Middle frontal gyrus (tissue), 1 donor: ENCODE measurements around the gene BAK1.
"Not testable (repeated sequence)": the region's sequence is repeated elsewhere in the genome, so short reads cannot be mapped to it uniquely, and the experiment has no call there.

Experiments
- DNase-seq: peaks from one replicate; pipeline ENCODE4 v3.0.0-alpha.2; 2015; ENCODE audit warnings: low spot score; ENCODE audit errors: extremely low spot score

The BAK1 gene

DNA sequence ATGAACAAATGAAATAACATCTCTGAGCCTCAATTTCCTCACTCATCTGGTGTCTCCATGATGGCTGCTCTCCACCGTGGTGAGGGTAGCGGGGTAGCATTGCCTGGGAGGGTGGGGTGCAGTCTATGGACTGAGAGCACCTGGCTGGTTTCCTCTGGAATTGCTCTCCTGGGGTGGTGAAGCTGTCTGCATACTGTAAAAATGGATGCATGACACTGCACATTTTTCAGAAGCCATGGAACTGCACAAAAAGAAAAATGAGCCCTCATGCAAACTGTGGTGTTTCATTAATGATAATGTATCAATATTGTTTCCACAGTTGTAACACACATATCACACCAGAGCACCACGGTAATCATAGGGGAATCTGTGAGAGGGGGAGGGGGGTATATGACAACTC lies 28.9 kb upstream of the BAK1 start:
- DNase-seq, result no peak

DNA sequence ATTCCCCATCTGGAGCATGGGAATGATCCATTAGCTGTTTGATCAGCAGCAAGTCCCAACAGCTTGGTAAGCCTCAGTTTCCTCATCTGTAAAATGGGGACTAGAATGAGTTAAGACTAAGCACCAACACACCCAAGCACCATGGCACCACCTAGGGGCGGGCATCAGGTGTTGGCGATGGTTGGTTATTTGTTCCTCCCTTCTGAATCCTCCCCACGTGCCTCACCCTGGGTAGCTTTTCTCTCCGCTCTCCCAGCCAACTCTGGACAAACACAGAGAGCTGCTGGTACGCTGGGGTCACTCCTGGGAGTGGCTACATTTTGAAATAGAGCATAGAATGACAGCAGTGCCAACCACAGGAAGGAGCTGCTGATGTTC lies 27.7 kb upstream of the BAK1 start:
- no peak for DNase-seq

DNA sequence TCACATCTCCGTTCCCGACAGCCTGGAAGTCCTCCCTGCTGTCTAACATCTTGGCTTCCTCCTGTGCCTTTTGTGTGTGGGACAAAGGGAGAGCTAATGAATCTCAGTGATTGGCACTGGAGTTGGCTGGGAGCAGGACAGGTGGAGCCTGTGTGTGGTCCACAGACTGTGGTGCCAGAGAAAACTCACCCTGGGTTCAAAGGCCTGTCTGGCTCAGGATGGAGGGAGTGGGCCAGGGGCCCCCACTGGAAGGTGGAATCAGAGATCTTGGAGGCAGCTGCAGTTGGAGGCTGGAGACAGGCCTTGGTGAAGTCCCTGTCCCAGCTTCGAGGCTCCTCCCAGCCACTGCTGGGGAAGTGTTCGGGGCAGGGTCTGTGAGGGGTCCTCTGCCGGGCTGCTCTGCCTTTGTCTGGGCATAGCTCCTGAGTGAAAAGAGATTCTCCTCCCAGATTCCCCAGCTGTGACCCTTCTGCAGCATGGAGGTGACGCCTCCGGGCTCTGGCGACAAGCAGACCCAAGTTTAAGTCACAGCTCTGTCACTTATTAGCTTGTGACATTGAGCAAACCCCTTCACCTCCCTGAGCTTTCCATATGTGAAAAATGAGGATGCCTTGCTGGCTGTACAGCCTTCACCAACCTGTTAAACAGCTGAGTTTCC lies 27.2 kb upstream of the BAK1 start:
- DNase-seq, result no peak

DNA sequence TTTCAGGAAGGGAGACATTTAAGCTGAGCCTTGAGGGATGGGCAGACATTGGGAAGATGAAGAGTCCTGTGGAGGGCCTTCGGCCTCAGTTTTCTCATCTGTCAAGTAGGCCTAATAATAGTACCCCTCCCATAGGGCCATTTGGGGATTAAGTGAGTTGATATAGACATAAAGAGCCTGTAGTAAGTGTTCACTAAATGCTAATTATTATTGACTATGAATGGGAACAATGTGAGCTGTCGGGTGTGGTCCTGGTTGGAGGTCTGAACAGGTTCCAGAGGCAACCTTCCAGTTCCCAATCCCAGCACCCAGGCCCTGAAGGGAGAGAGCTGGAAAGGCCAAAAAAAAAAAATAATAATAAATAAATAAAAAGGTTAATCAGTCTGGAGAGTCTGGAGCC lies 26.6 kb upstream of the BAK1 start:
- no peak for DNase-seq

DNA sequence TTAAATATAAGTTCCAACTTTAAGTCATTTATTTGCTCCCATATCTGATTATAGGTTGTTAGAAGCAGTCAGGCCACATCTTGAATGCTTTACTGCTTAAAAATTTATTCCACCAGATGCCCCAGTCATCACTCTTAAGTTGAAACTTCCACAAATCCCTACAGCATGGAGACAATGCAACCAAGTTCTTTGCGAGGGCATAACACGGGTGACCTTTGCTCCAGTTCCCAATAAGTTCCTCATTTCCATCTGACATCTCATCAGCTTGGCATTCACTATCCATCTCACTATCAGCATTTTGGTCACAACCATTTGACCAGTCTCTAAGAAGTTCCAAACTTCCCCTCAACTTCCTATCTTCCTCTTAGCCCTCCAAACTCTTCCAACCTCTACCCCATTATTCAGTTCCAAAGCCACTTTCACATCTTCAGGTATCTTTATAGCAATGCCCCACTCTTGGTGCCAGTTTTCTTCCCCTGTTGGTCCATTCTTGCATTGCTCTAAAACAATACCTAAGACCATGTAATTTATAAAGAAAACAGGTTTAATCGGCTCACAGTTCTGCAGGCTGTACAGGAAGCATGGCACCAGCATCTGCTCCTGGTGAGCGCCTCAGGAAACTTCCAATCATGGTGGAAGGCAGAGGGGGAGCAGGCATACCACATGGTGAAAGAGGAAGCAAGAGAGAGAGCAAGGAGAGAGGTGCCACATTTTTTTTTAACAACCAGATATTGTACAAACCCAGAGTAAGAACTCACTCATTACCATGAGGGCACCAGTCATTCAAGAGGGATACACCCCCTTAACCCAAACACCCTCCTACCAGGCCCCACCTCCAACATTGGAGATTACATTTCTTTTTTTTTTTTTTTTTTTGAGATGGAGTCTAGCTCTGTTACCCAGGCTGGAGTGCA lies 25.1 kb upstream of the BAK1 start:
- no peak for DNase-seq

DNA sequence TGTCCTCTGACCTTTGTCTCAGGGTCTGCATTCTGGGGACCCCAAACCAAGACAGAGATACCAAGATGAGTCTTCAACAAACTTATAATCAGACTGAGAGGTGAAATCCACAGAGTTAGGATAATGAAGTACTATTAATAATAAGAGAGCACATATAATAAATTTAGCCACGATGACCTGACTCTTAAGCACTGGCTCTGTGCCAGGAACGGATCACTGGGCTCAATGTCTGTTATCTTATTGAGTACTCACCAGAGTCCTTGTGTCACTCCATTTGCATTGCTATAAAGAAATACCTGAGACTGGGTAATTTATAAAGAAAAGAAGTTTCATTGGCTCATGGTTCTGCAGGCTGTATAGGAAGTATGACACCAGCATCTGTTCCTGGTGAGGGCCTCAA lies 22.1 kb upstream of the BAK1 start:
- no peak for DNase-seq

DNA sequence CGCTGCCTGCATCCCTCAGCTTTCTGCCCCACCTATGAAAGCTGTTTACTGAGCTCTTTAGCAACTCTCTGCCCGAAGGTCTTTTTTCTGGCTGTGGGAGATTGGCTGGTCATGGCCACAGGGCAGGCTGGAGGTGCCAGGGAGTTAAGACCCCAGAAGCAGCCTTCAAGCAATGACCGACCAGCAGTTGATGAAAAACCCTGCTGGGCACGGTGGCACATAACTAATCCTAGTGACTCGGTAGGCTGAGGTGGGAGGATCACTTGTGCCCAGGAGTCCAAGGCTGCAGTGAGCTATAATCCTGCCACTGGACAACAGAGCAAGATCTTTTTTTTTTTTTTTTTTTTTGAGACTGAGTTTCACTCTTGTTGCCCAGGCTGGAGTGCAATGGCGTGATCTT lies 20.7 kb upstream of the BAK1 start:
- DNase-seq, result no peak

DNA sequence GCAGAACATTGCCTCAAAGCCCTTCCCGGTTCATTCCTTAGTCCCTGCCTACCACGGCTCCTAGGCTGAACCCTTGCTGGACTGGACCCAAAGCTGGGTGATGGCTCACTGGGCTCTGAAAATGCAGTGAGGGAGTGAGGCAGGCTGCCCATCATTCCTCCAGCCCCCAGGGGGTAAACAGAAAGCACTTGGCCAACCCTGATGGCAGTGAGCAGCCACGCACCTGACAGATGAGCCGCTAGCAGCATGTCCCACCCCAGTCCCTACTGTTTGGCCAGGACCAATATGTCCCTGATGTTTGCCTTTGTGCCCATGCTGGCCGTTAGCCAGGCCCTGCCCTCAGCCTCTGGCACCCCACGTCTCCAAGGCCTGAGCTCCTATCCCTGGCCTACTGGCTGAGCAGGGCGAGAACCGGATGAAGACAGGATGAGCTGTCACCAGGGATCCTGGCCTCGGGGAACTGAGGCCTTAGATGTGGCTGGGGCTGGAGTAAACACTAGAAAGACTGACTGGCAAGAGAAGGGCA lies 19.4 kb upstream of the BAK1 start:
- DNase-seq, result no peak

DNA sequence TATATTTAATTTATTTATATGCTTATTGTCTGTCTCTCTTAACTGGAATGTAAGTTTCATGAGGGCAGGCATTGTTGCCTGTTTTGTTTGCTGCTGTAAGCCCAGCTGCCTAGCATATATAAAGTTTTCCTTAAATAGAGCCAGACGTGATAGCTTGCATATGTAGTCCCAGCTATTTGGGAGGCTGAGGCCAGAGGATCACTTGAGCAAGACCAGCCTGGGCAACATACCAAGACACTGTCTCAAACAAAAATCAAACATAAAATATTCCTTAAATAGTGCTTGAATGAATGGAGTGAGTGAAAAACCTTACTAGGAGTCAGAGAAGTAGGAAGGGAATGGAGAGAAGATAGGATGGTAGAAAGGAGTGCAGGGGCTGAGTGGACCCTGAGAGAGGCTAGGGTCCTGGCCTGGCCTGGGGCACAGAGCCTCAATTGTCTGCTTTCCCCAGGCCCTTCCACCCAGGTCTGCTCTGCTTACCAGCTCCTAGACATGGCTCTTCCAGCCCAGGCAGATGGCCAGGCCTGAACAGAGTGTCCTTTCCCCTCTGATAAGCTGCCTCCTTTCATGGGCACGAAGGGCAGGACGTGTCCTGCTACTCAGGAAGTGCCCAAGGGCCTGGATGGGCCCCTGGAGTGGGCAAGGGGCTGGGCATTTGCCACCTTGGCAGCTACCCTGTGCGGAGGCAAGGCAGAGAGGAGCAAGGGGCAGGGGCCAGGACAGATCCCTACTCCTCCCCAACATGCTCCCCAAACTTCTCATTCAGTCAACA lies 17.7 kb upstream of the BAK1 start:
- no peak for DNase-seq

DNA sequence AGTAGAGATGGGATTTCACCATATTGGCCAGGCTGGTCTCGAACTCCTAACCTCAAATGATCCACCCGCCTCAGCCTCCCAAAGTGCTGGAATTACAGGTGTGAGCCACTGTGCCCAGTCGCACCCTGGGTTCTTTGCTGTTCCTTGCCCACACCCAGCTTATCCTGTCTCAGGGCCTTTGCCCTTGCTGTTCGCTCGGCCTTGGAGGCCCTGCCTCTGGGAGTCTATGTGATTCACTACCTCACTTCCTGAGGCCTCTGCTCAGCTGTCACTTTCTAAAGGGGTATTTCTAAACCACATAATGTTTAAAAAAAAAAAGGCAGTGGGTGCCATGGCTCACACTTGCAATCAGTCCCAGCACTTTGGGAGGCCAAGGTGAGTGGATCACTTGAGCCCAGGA lies 16.8 kb upstream of the BAK1 start:
- DNase-seq, result not testable (repeated sequence)

DNA sequence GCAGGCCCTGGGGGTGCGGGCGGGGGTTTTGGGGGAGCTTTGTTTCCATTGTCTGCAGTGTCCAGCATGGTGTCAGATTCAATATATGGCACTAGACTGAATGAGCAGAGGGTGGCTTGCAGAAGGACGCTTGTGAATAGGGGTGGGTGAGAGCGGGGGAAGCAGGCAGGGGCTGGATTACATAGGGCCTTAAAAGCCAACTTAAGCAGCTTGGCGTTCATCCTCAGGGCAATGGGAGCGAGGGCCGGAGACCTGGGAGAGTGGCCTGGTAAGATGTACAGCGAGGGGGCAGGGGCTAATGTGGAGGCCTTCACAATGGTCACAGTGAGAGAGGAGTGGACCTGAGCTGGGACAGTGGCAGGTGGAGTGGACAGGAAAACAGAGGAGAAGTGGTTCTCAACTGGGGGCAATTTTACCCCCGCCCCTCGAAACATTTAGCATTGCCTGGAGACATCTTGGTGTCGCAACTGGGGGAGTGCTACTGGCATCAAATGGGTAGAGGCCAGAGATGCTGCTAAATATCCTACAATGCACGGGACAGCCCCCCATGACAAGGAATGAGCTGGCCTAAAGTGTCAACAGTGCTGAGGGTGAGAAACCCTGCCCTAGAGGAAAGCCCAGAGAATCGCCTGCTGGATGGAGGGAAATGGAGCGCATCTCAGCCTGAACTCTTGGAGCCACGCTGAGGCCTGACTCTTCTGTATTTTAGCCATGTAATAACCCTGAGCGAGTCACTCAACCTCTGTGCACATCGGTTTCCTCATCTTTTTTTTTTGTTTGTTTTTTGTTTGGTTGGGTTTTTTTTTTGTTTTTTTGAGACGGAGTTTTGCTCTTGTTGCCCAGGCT lies 15.1 kb upstream of the BAK1 start:
- DNase-seq, result no peak

DNA sequence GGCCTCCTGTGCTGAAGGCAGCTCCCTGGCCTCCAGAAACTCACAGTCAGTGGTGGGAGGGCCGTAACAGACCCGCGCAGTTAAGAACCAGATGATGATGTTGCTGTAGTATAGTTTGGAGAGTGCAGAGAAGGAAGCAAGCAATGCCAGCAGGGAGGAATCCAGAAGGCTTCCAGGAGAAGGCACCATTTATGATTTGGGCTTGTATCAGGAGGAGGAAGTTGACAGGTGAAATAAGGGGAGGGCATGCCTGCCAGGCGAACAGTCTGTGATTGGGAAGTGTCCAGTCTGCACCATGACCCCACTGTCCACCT lies 13.3 kb upstream of the BAK1 start:
- no peak for DNase-seq

DNA sequence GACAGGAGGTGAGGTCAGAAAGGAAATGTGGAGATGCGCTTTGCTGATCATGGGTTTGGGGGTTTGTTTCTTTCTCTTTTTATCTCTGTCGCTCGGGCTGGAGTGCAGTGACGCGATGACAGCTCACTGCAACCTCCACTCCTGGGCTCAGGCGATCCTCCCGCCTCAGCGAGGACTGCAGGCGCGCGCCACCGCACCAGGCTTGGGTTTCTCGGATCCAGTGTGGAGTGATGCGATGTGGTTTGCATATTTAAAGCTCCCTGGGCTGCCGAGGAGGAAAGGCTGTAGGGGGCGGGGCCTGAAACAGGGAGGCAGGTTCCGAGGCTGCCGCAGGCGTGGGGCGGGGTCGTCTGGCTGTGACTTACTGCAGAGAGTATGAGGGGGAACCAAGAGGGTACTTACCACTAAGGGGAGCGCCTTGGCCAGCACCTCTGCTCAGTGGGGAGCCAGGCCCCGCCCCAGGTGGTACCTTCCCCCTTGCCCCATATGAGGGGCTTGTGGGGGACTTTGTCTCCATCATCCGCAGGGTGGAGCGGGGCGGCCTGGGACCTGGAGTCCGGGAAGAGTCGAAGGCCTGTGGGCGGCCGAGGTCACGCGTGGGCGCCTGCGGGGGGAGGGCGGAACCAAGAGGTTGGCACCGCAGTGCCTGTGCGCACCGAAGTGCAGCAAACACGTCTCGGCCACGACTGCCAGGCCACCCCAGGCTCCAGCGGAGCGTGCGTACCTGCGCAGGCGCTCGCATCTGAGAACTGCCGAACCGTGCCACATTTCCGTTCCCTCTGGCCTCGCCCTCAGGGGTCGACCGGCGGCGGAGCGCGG lies 12.7 kb upstream of the BAK1 start:
- DNase-seq, result no peak

DNA sequence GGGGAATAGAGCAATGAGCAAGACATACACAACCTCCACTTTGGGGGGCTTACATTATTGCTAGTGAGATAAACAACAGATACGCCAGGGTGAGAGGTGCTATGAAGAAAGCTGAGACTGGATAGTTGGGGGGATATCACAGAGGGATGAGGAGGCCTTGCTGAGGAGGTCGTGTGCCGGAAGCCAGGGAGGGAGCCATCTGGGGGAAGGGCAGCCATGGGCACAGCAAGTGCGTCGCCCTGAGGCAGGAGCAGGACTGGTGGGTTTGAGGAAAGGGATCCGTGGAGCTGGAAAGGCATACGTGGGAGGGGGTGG lies 12.2 kb upstream of the BAK1 start:
- DNase-seq, result no peak

DNA sequence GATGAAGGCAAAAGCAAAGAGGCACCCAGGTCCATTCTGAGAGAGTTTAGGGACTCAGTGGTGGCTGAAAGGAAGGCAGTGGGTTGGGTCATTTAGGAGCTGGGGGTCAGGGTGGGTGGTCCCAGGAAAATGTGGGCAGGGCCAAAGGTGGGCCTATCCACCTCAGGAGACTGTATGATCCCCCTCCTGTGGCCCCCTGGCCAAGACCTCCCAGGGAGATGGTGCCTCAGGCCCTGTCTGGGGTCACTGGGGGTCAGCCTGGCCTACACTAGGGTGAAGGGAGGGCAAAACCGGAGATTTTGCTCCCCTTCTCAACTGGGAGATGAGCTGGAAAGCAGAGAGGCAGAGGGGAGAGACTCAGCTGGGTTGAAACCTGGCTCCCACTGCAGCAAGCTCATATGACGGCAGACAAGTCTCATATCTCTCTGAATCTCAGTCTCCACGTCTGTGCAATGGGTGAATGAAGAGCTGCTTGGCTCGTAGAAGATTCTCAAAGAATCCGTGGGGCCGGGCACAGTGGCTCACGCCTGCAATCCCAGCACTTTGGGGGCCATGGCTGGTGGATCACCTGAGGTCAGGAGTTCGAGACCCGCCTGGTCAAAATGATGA lies 11.5 kb upstream of the BAK1 start:
- DNase-seq, result no peak

DNA sequence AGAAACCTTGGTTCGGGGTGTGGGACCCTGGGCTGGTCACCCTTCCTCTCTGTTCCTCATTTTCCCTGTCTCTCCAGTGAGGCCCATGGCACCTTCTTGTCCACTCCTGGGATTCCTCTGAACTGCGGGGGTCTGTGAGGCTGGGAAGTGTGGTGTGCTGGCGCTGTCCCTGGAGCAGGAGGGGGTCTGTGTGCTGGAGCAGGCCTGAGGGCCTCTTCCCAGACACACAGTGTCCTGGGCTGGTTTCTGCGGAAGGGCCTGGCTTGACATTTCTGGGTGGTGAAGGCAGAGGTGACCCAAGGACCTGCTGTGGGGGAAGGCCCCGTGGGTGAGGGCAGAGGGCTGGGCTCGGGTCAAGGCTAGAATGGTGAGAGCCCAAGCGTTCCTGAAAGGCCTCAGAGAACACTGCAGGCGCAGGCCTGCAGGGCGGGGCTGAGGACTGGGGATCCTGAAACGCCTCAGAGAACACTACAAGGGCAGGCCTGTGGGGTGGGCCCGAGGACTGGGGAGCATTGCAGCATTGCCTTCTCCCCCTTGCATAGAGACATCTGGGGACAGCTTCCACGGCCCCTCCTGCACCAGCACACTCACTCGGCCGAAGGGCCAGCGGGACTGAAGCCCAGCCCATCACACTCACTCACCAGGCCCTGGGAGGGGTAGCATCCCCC lies 10.6 kb upstream of the BAK1 start:
- no peak for DNase-seq

DNA sequence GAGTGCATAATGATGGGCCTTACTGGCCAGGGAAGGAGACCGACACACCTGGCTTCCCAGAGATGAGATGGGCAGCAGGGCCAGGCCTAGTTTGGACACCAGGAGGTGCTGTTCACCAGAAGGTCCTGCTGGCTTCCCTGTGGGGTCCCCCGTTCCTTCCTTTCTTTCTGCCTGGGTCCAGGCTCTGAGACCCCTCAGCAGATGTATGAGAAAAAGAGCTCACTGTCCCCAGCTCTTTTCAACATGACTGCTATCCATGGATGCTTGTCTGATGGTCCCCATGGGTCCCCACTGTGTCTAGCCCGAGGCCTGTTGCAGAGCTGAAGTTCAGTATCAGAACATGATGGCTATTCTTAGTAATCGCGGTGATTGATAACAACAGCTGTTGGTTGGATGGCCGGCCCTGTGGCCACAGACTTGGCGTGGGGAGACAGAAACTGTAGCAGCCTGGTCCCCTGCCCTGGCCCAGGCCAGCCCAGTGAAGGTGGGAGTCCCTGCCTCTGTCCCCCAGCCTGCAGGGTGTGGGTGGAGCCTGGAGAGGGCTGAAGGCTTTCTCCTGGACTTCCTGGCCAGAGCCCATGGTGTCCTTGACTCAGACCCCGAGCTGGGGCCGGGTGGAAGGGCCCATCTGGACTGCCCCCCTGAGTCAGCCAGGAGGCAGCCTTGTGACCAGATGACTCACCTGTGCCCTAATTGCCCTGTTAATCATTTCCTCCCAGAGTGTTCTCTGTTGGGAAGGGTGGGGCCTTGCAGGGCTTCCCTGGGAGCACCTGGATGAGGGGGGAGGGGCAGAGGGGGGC lies 9.9 kb upstream of the BAK1 start:
- DNase-seq, result no peak

DNA sequence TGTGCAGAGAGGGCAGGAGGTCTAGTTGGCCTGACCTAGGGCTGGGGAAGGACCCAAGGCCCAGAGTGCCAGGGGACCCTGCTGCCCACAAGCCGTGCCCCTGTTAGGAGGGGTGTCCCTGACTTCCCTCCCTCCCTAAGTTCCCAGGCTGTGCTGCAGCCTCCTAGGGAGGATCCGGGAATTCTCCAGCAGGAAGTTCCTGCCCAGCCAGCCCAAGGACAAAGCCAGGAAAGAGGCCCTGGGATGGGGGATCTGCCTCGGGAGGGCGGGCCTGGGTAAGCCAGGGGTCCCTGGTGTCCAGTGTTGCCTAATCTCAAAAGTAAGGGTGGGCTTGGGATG lies 9.3 kb upstream of the BAK1 start:
- no peak for DNase-seq

DNA sequence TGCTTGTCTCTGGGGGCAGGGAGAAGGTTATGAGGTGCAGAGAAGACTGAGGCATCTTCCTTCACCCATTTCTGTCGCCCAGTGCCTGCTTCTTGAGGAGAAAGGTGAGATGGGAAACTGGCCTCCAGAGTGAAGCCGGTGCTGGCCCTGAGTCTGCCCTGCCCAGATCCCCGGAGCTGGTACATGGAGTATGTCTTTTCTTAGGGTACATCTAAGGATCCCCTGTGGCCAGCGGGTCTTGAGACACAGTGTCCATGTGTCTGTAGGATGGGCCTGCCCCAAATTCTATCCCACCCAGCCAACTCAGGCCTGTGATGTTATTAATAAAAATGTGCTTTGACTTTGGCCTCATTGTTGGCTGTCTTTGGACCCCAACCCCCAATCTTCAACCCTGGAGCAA lies 8.8 kb upstream of the BAK1 start:
- DNase-seq, result no peak
